Astrocyte (in vitro differentiated cells and primary cell): ENCODE data around the gene EXOC6B.

Experiments
- EZH2 ChIP-seq: IDR thresholded peaks from 2 replicates; pipeline ENCODE4 v1.6.1; 2012; ENCODE audit warnings: mild to moderate bottlenecking, low read length, inconsistent platforms; ENCODE audit not compliant: insufficient read depth
- TF ChIP-seq, protein P1 (sequence below): IDR thresholded peaks from 2 replicates; pipeline ENCODE4 v1.5.1; 2011; ENCODE audit warnings: low read depth, mild to moderate bottlenecking, inconsistent platforms, low read length, moderate library complexity; ENCODE audit not compliant: insufficient read depth

DNA sequence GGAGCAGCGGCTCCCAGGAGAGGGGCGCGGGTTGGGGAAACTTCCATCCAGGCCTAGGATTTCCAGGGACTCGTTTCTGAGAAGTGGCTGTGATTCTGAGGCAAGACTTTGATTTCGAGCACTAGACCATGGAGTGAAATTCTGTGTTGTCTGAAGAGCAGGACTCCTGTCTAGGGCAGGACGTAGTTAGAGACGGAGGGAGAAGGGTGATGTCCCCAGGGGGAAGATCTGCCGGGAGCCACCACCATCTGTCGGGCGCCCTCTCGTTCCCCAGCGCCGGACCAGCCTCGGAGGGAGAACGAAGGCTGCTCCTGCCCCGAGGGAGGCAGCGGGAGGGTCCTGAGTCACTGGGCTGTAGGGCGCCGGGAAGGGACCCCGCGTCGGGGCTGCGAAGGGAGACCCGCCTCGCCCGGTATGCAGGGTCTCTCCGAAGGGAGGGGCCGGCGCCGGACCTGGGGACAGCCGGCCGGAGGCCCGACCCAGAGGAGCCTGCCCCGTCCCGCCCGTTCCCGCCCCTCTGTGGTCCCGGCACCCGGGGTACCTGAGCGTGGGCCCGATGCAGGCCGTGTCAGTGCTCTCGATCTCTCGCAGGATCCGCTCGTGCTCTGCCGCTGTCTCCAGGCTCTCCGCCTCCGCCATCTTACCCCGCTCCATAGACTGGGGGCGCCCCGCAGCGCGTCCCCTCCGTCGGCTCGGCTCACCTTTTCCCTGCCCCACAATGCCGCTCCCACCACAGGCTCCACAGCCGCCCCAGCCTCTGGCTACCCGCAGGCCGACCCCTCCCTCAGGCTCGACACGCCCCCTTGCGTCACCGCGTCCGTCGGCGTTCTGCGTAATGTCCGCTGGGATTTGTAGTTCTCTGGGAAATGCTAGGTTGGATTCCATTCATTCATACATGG, at the start of gene EXOC6B:
- TF ChIP-seq, protein P1, sequence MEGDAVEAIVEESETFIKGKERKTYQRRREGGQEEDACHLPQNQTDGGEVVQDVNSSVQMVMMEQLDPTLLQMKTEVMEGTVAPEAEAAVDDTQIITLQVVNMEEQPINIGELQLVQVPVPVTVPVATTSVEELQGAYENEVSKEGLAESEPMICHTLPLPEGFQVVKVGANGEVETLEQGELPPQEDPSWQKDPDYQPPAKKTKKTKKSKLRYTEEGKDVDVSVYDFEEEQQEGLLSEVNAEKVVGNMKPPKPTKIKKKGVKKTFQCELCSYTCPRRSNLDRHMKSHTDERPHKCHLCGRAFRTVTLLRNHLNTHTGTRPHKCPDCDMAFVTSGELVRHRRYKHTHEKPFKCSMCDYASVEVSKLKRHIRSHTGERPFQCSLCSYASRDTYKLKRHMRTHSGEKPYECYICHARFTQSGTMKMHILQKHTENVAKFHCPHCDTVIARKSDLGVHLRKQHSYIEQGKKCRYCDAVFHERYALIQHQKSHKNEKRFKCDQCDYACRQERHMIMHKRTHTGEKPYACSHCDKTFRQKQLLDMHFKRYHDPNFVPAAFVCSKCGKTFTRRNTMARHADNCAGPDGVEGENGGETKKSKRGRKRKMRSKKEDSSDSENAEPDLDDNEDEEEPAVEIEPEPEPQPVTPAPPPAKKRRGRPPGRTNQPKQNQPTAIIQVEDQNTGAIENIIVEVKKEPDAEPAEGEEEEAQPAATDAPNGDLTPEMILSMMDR = no peak
- TF ChIP-seq EZH2 = no peak
